Measurements from ENCODE around the gene EXD3. TPM values are rescaled to one million over a fixed set of nuclear protein-coding genes. Genes with fewer than 3 reads are reported as not detected.

EXD3 gene
- total RNA-seq, 1 experiment from 2014 or later, result 15.3 TPM

DNA sequence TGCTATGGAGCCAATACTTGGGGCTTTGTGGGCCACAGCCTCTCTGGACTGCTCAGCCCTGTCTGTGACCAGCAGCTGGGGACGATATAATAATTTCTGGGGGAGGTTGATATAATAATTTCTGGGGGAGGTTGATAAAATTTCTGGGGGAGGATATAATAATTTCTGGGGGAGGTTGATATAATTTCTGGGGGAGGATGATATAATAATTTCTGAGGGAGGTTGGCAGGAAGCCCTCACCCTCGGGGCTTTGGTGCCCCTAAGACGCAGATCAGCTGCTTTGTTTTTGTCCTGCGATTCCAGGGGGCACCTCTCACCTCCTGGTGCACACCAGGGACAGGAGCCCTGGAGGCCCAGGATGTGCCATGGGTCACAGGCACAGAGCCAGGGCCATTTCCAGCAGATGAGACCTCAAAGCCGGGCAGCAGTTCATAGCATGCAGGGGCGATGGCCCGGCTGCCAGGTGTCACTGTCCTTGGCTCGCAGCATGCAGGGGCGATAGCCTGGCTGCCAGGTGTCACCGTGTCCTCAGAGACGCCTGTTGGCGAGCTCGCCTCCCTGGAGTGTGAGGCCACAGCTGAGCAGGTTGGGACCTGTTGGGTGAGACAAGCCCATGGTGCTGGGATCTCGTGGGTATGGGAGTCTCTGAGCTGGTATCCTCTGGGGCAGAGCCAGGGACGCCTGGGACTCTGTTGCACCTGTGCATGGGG lies 149.2 kb downstream of the EXD3 start:
- Mint-ChIP-seq H3K27ac (no peak overlapping the region; a peak in 1 of 7 replicates), H3K36me3 (ENCODE audit: insufficient read depth in 1 of 3, low read depth in 3 of 3) (peaks cover 7 to 22% (median 20%) of the 10 kb centered on the region in 3 experiments; a peak in 6 of 7 replicates), H3K9me3 (no peaks in the 10 kb centered on the region; a peak in 1 of 5 replicates), H3K4me1 (peaks cover 20 to 29% of the 10 kb centered on the region in 2 experiments), H3K4me3 (no peak overlapping the region), H3K27me3 (ENCODE audit: low read depth) (no peaks in the 10 kb centered on the region)
- Histone ChIP-seq H4K8ac (replicated peaks; ENCODE audit: insufficient read length, low read depth, low read length) (no peak overlapping the region), H3K4me2 (ENCODE audit: insufficient read depth, insufficient read length, low read length) (no peak overlapping the region), H3K27me3 (ENCODE audit: insufficient read depth, low read length) (no peaks in the 10 kb centered on the region), H2BK20ac (ENCODE audit: low read depth, low read length, poor library complexity, severe bottlenecking) (no peak overlapping the region), H3K9ac (ENCODE audit: extremely low read depth, insufficient read length, low read length) (no peak overlapping the region), H4K91ac (ENCODE audit: insufficient read length, low read depth, low read length) (no peak overlapping the region), H3K4me1 (ENCODE audit: insufficient read depth, low read length) (no peaks in the 10 kb centered on the region), H4K5ac (ENCODE audit: insufficient read length, low read depth, low read length) (no peak overlapping the region), H2BK15ac (ENCODE audit: low read depth, low read length) (no peak overlapping the region), H3K79me1 (ENCODE audit: insufficient read depth, low read depth, low read length, poor library complexity, severe bottlenecking) (no peaks in the 10 kb centered on the region), H3K4ac (ENCODE audit: low read depth, low read length) (no peak overlapping the region), H3K23ac (ENCODE audit: insufficient read length, low read depth, low read length) (no peak overlapping the region), H3K18ac (ENCODE audit: insufficient read length, low read depth, low read length) (no peak overlapping the region), H4K20me1 (ENCODE audit: control insufficient read depth, insufficient read depth, insufficient read length) (no peaks in the 10 kb centered on the region), H3K9me3 (ENCODE audit: control insufficient read depth, low read depth, low read length) (no peaks in the 10 kb centered on the region), H2AK5ac (ENCODE audit: insufficient read length, low read length) (no peak overlapping the region), H2BK120ac (ENCODE audit: low read depth, low read length, poor library complexity, severe bottlenecking) (no peak overlapping the region), H3T11ph (ENCODE audit: low read length) (no peak overlapping the region), H3K23me2 (ENCODE audit: insufficient read length, low read depth, low read length, poor library complexity, severe bottlenecking) (peaks cover 4% of the 10 kb centered on the region), H3K56ac (ENCODE audit: insufficient read length, low read depth, low read length) (no peak overlapping the region), H3K14ac (ENCODE audit: insufficient read depth, low read length) (no peak overlapping the region), H3K27ac (ENCODE audit: insufficient read length, low read depth, low read length) (no peak overlapping the region), H3K79me2 (ENCODE audit: insufficient read depth, low read length) (no peaks in the 10 kb centered on the region), H2BK5ac (ENCODE audit: insufficient read length, low read length) (no peak overlapping the region), H2BK12ac (ENCODE audit: insufficient read length, low read depth, low read length) (no peak overlapping the region), H2AFZ (ENCODE audit: low read length) (no peak overlapping the region)
- peak; percentile 28 for DNase-seq
- TF ChIP-seq, protein P1, sequence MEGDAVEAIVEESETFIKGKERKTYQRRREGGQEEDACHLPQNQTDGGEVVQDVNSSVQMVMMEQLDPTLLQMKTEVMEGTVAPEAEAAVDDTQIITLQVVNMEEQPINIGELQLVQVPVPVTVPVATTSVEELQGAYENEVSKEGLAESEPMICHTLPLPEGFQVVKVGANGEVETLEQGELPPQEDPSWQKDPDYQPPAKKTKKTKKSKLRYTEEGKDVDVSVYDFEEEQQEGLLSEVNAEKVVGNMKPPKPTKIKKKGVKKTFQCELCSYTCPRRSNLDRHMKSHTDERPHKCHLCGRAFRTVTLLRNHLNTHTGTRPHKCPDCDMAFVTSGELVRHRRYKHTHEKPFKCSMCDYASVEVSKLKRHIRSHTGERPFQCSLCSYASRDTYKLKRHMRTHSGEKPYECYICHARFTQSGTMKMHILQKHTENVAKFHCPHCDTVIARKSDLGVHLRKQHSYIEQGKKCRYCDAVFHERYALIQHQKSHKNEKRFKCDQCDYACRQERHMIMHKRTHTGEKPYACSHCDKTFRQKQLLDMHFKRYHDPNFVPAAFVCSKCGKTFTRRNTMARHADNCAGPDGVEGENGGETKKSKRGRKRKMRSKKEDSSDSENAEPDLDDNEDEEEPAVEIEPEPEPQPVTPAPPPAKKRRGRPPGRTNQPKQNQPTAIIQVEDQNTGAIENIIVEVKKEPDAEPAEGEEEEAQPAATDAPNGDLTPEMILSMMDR (conservative IDR thresholded peaks at IDR 0.05), result no peak
- no CpG with 5 or more reads among the region's 15 CpGs for WGBS (ENCODE audit: extremely low coverage, insufficient read length, low lambda C conversion rate)
